ENCODE results near the gene NDST3.

The NDST3 gene

GRCh38 chr4:118221227-118221800 is 187.0 kb downstream of the NDST3 start:
- no peak for TF ChIP-seq CTCF (conservative IDR thresholded peaks at IDR 0.05)
- H3K27ac ChIP-seq, result no peak overlapping the region

- H3K27ac ChIP-seq, result no peak overlapping the region
- TF ChIP-seq CTCF (conservative IDR thresholded peaks at IDR 0.05), result peak; percentile 81
These were observed 190.1 kb downstream of the NDST3 start for GRCh38 chr4:118224243-118224829.

- no peak overlapping the region for H3K27ac ChIP-seq
These were observed 191.2 kb downstream of the NDST3 start for GRCh38 chr4:118225511-118225910.

GRCh38 chr4:118226311-118227010 is 192.2 kb downstream of the NDST3 start:
- no peak for TF ChIP-seq CTCF (conservative IDR thresholded peaks at IDR 0.05)
- no peak overlapping the region for H3K27ac ChIP-seq

More at GRCh38 chr4:118225511-118225910, 191.2 kb downstream of the NDST3 start:
- TF ChIP-seq CTCF (conservative IDR thresholded peaks at IDR 0.05), result no peak

GRCh38 chr4:118235566-118236120 is 201.4 kb downstream of the NDST3 start:
- no peak for TF ChIP-seq CTCF (conservative IDR thresholded peaks at IDR 0.05)
- H3K27ac ChIP-seq, result no peak overlapping the region

GRCh38 chr4:118237531-118237930 is 203.2 kb downstream of the NDST3 start:
- no peak for TF ChIP-seq CTCF (conservative IDR thresholded peaks at IDR 0.05)
- no peak overlapping the region for H3K27ac ChIP-seq

GRCh38 chr4:118249890-118250289 is 215.6 kb downstream of the NDST3 start:
- no peak for TF ChIP-seq CTCF (conservative IDR thresholded peaks at IDR 0.05)
- no peak overlapping the region for H3K27ac ChIP-seq

All from VCaP (cell line).